GM18526 (cell line): Measurements from ENCODE around the gene RLBP1.

ENCODE experiments used
- POLR2A ChIP-seq: IDR thresholded peaks from 3 replicates; pipeline ENCODE4 v1.6.1; 2011; ENCODE audit not compliant: insufficient read length; ENCODE audit errors: extremely low read depth

RLBP1 gene

DNA sequence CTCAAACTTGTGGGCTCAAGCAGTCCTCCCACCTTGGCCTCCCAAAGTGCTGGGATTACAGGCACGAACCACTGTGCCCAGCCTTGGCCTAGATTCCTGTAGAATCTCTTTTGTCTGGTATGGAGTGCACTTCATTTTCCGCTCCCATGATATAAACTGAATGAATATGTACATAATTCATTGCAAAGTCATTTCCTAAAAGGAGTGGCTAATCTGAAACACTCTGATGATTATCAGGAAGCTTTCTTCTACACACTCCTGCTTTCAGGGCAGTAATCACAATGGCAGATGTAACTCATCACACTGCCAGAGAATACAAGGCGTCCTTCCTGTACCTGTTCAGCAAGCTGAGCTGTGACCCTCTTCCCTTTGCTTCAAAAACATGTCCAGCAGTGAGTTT lies 28.6 kb downstream of the RLBP1 start:
- no peak for TF ChIP-seq POLR2A

DNA sequence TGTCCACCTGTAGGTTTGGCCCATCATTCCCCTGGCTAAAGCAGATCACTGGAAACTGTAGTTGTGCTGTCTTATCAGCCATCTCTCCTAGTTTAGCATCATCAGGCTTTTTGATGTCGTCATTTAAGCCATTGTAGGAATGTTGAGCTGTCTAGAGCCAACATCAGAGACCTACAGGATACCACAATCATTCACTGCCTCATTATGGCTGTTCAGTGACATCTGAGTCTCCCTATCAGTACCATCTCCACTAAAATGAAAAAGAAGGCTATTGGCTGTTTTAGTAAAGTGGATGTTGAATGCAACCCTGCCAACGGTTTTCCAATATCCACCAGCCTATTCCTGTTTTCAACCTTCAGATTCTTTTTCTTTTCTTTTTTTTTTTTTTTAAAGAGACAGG lies 29.2 kb downstream of the RLBP1 start:
- TF ChIP-seq POLR2A: no peak

DNA sequence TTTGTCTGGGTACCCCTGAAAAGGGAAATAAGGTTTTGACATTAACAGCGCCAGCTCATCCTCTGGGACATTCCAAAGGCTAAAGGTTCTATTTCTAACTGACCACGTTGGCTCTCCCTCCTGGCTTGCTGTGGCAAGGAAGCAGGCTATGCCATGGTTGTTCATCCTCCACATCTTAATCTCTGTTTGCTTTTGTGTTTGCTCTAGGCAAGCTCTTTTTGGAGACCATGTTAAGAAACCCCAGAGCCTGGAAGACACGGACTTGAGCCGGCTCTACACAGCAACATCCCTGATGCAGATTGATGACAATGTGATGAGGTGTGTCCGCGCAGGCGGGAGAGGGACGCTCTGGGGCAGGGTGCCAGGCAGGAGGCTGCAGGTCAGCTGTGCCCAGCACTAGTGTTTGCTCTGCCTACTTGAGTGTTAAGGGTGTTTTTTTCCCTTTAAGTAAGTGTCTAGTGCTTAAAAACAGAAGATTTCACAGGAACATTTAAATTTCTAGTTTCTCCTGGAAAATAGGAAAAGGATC lies 33.3 kb downstream of the RLBP1 start:
- no peak for TF ChIP-seq POLR2A

DNA sequence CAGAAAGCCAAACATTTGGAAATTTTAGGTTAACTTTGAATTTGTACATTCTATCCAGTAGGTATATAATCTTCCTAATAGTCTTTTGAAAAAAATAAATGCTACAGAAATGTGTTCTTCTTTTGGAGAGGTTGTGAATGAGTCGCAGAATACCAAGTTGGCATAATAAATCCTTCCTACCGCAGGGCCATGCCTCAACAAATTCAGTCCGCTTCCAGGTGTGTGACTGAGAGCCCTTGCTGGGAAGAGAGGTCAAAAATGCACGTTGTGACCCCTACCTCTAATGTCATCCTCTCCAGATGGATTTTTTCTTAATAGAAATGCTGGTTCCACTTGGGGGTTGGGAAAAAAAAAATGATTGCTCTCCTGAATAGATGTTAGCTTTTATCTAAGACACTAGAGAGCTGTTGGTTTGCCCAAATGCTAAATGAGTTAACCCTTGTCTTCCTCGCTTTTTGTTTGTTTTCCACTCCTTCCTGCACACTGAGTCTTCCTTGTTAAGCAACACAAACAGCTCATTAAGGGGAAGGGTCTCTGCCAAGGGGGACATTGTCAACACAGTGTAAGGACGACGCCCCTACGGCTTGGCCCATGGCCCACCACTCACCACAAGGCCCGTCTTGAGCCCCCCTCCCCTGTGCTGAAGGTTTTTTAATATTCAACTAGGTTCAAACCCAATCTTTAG lies 33.9 kb downstream of the RLBP1 start:
- TF ChIP-seq POLR2A: no peak

DNA sequence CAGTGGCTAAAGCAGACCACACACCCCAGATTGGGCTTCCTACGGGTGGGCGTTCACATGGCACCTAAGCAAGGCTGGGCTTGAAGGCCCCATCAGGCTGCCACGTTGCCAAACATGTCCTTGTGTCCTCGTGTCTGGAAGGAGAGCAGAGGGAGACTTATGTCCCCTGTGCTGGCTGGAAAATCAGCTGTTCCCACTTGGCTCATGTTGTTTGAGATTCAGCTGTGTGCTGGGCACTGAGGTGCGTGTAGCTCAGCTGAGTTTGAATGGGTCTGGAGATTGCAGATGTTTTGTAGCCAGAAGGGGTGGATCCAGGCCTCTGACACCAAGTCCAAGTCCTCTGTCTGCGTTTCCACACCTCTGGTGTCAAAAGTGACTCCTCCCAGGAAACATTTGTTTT lies 34.6 kb downstream of the RLBP1 start:
- no peak for TF ChIP-seq POLR2A

DNA sequence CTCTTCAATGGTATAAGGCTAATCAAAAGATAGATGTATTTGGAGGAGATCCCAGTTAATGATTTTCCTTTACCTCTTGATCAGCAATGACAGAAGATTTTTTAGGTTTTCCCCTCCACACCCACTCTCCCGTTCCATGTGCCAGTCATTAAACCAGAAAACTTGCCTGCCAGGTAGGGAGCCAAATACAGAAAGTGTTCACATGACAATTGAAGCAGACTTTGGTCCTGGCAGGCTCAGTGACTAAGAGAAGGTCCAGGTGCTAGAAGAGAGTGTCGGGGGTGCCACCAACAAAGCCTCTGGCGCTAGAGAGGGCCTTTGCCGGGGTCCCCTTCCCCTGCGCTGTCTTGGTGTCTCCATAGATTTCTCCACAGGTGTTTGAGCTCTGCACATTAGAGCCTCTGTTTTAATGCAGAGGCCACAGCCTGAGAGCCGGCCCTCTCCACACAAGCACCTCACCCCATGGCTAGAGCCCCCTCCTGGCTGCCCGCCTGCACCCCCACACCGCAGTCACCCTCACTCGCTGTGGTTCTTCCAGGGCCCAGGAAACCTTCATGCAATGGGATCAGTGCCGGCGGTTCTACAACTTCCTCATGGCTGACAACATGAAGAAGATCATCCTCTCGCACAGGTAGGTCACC lies 36.4 kb downstream of the RLBP1 start:
- no peak for TF ChIP-seq POLR2A

DNA sequence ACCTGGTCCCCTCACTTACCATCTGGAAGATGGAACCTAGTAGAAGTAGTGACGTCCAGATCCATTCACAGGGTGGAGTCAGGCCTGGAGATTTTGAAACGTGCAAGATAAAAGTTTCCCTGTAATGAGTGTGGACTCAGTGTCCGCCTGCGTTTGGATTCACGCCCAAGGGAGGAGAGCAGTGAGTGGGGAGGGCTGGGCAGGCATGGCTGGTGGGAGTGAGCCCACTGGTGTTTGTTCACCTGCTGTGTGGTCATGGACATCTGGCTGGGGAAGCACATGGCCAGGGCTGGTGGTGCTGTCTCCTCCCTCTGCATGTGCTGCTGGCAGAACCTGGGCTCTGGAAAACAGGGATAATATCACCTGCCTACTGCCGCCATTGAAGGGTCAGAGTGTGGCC lies 37.0 kb downstream of the RLBP1 start:
- no peak for TF ChIP-seq POLR2A

DNA sequence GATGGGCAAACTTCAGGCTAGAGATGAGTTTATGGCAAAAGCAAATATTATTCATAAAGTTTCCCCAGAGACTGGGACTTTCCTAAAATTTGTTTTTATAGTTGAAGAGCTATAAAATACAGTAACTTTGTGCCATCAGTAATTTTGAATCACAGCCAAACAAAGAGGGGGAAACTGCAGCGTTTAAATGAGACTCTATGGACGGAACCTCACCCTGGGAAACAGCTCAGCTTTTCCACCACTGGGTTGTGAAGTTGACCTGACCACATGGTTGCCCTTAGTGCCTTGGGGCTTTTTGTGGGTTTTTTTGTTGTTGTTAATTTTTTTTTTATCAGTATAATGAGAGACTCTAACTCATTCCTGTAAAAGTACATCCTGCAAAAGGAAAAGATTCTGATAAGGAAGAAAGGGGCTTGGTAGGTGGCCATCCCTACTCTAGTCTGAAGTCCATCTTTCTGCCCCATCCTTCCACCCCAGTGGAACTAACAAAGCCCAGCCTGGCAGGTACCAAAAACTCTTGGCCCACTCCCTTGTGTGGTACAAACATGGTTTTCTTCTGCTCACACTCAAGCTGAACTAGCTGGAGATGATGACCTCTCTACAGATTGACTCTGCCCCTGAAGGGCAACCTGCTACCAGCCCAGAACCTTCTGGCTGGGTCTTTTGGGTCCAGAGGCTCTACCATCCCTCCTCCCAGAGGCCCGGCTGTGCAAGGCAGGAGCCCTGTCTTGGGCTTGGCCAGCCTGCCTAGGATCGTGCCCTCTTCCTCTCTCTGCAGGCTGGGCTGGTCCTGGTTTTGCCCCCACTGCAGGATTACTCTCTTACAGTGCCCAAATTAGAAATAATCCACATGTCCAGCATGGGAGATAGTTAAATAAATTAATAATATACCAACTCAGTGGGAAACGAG lies 41.2 kb downstream of the RLBP1 start:
- no peak for TF ChIP-seq POLR2A

DNA sequence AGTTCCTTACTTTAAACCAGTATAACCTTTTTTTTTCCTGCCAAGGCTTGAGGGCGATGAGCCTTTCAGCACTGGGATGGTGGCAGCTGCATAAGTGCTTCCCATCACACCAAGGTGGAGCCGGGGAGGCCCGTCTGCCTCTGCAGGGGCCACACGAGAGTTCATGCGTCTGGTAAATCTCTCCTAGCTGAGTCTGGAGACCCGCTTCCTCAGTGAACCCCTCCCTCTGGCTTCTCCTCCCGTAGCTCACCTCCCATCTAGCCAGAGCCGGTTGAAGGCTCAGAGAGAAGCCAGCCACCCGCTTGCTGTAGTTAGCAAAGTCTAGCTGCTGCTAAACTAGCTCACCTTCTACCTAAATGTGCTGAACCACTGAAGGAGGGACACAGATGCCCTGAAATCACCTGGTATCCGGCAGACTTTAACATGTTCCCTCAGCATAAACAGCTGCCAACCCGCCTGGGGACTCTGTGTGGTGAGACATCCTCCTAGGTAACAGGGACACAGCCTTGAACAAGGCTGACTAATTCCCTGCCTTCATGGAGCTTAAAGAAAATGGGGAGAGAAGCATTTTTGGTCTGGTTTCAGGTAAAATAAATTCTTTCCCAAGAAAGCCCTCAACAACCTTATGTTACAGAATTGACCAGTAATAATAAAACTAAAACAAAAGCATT lies 42.9 kb downstream of the RLBP1 start:
- no peak for TF ChIP-seq POLR2A

DNA sequence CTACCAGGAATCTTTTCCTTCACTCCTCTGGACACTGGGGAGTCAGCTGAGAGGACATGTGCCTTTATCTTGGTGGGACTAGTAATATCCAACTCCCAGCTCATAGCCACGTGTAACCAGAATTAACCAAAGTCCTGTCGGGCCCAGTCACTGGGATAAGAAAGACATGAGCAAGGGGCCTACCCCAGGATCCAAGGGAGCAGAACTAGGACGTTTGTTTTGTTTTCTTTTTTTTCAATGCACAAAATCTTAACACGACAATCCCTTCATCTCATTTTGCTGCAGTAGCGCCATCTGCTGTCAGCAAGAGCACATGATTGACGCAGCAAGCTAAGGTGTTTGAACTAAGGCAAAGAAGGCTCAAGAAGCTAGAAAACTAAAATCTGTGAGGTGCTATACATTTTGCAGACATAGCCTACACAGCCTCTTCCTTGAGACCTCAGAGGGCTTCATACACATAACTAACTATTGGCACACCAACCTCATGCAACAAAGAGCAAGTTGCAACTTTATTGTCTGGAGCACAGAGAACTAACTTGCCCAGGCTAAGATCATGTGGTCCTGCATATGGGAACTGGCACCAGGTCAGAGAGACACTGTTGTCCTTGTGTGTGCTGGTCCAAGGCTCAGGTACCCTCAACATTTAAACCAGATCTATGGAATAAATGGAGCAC lies 43.6 kb downstream of the RLBP1 start:
- no peak for TF ChIP-seq POLR2A

DNA sequence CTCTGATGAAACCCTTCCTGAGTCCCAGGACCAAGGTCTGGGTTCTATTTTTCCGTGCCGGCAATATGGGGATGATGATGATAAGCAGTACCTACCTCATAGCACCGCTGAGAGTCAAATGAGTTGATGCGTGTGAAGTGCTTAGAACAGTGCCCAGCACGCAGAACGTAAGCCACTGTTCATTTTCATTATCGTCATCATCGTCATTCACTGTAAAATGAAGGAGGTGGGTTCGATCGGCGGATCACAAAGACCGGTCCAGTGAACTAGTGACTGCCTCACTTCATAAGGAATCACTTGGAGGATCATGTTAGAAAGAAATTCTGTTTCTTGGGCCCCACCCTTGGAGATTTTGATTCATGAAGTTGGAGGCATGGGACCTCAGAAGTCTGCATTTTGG lies 44.3 kb downstream of the RLBP1 start:
- TF ChIP-seq POLR2A: no peak

DNA sequence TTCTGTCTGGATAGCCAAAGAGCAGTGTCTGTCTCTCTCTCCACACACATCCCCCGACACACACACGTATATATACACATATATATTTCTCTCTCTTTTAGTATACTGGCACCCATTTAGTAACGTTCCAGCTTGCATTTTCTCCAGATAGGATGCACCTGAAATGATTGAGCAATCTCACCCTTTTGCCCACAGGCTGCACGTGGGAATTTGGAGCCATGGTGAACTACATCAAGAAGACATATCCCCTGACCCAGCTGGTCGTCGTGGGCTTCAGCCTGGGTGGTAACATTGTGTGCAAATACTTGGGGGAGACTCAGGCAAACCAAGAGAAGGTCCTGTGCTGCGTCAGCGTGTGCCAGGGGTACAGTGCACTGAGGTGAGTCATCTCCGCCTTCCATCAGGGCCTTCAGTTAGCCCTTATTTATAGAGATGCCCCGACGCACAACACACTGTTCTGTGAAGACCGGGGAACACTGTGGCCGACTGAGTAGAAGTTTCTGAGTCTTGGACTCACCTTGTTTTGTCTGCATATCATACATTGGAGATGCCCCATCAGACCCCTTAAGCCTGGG lies 45.7 kb downstream of the RLBP1 start:
- no peak for TF ChIP-seq POLR2A

DNA sequence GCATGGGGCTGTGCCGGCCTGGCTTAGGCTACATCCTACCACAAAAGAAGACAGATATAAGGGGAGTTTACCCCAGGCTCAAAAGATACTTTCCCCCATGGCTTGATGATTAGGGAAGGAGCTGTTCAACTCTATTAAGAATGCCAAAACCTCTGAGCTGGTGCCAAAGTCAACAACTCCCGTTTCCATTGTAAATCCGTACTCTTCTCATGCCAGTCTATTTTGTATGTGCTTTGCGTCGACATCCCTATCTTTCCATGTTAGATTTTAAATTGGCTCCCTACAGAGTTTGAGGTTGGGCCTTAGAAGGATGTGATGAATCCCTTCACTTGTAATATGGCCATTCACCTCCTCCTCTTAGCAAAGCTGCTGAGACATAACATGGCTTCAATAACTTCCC lies 46.9 kb downstream of the RLBP1 start:
- TF ChIP-seq POLR2A: no peak

DNA sequence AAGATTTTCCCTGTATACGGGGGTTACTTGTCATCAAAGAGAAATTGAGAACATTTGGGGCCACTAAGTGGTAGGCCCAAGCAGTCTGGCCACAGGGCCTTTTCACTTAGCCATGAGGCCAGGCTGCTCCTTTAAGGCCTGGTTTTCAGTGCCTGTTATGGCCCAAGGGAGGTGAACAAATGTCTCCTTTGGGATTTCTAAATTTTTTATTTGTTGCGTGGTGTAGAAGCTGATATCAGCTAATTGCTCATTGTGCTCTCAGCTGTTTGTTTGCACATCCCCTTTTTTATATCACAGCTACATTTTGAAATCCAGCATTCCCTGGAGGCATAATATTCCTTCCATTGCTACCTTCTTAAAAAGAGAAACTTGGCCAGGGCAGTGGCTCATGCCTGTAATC lies 48.5 kb downstream of the RLBP1 start:
- no peak for TF ChIP-seq POLR2A
